Prostate gland (tissue), 2 donors: ENCODE results near the gene RNF4. TPM values are rescaled to one million over a fixed set of nuclear protein-coding genes. Genes with fewer than 3 reads are reported as not detected.

Experiments used
- DNase-seq: peaks from one replicate; pipeline ENCODE4 v3.0.0-alpha.2; 2019; ENCODE audit warnings: low spot score
- H3K27ac ChIP-seq, 2 donors: fragments of 200-600 bp; sonication (generic); 2 replicates each; pipeline ENCODE4 v1.5.1; 2017 to 2019
- H3K27me3 ChIP-seq: fragments of 200-600 bp; sonication (generic); replicated peaks from 2 replicates; pipeline ENCODE4 v1.5.1; 2019; ENCODE audit not compliant: insufficient read depth
- H3K36me3 ChIP-seq, 2 donors: fragments of 200-600 bp; sonication (generic); 1 replicate in 1 of 2; 2 replicates in 1 of 2; pipeline versions ENCODE4 v1.5.1 to v1.8.1; 2017 to 2019
- H3K4me1 ChIP-seq: fragments of 200-600 bp; sonication (generic); replicated peaks from 2 replicates; pipeline ENCODE4 v1.5.1; 2019
- H3K4me3 ChIP-seq, 2 donors: fragments of 200-600 bp; sonication (generic); 2 replicates each; pipeline ENCODE4 v1.5.1; 2017 to 2019
- H3K9me3 ChIP-seq: fragments of 200-600 bp; sonication (generic); 2 replicates; pipeline ENCODE4 v1.5.1; 2017
- CTCF ChIP-seq, 4 experiments: fragments of 200-600 bp in 2 of 4; fragments of 450-650 bp in 2 of 4; sonication (generic) in 2 of 4; IDR thresholded peaks; 1 replicate in 3 of 4; 2 replicates in 1 of 4; pipeline ENCODE4 v1.5.1; 2016 to 2019; ENCODE audit warnings: antibody characterized with exemption in 4 of 4, mild to moderate bottlenecking in 2 of 4, moderate library complexity in 2 of 4
- POLR2A ChIP-seq: fragments of 450-650 bp; IDR thresholded peaks from one replicate; pipeline ENCODE4 v1.6.1; 2016; ENCODE audit warnings: antibody characterized with exemption, mild to moderate bottlenecking
- POLR2AphosphoS5 ChIP-seq: sonication (generic); formaldehyde crosslinking; IDR thresholded peaks from one replicate; pipeline ENCODE4 v1.6.1; 2017; ENCODE audit warnings: antibody characterized with exemption
- WGBS: methylation state at CpG from one replicate; pipeline ENCODE4 v1.1.5; 2018; 5-methylcytosine and 5-hydroxymethylcytosine counted together
- intact Hi-C: fragments of 100-400 bp; cut with DNase I; formaldehyde crosslinking; loops from one replicate; pipeline ENCODE4 v1.14.2; 2022
- total RNA-seq, 2 donors: library from RNA; depleted of rRNA; stranded (reverse); fragments of >200 nt; gene quantifications; one replicate each; pipeline ENCODE4 v1.1.0, GENCODE V29; 2016

Gene RNF4
- total RNA-seq, 2 donors from 2014 or later: 33.9 to 56.1 TPM

GRCh38 chr4:2423695-2424094 lies 45.2 kb upstream of the RNF4 start:
- no peak for DNase-seq
- no peaks in the 10 kb centered on the region for H3K9me3 ChIP-seq
- intact Hi-C loops: no loop called here
- no peak overlapping the region for H3K4me3 ChIP-seq
- peaks cover 4% of the 10 kb centered on the region for H3K4me1 ChIP-seq
- 72% methylated on average over 10 of the region's 10 CpGs for WGBS
- TF ChIP-seq POLR2AphosphoS5 (no peak), CTCF (IDR thresholded peaks at IDR 0.05) (no peak), POLR2A (no peak)
- H3K27me3 ChIP-seq: no peaks in the 10 kb centered on the region
- no peak overlapping the region for H3K27ac ChIP-seq
- no peaks in the 10 kb centered on the region for H3K36me3 ChIP-seq

DNA sequence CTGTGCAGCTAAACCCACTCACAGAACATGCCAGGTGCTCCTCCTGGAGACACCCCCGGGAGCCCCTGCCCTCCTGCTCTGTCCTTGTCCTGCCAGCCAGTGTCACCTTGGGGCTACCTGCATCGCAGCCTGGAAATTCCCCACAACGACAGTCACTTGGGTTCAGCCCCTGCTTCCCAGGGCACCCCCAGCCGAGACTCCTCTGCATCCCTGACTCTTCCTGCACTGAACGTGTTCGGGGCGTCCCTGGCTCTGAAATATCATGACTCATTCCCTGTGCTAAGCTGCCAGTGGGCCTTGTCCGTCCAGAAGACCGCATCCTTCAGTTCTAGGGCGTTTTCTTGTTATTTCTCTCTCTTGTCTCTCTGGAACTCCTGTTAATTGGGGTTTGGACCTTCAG lies 44.3 kb upstream of the RNF4 start:
- TF ChIP-seq POLR2AphosphoS5: no peak
- no peak for TF ChIP-seq POLR2A
- TF ChIP-seq CTCF (IDR thresholded peaks at IDR 0.05): no peak
- 71% methylated on average over 10 of the region's 10 CpGs for WGBS
- Histone ChIP-seq H3K9me3 (no peaks in the 10 kb centered on the region), H3K4me3 (no peak overlapping the region), H3K4me1 (no peaks in the 10 kb centered on the region), H3K36me3 (no peaks in the 10 kb centered on the region), H3K27ac (no peak overlapping the region), H3K27me3 (no peaks in the 10 kb centered on the region)
- no peak for DNase-seq
- intact Hi-C loops: no loop called here

- no peak overlapping the region for H3K4me3 ChIP-seq
- DNase-seq: no peak
- 93% methylated on average over 13 of the region's 13 CpGs for WGBS
- H3K36me3 ChIP-seq: no peaks in the 10 kb centered on the region
- no peaks in the 10 kb centered on the region for H3K9me3 ChIP-seq
- intact Hi-C loops: no loop called here
- no peak overlapping the region for H3K27ac ChIP-seq
- no peaks in the 10 kb centered on the region for H3K27me3 ChIP-seq
- H3K4me1 ChIP-seq: no peaks in the 10 kb centered on the region
- no peak for TF ChIP-seq POLR2AphosphoS5
- no peak for TF ChIP-seq CTCF (IDR thresholded peaks at IDR 0.05)
Measured at GRCh38 chr4:2425386-2426068, 43.4 kb upstream of the RNF4 start.

GRCh38 chr4:2426069-2426397 lies 42.9 kb upstream of the RNF4 start:
- Histone ChIP-seq H3K36me3 (no peaks in the 10 kb centered on the region), H3K4me3 (no peak overlapping the region), H3K9me3 (no peaks in the 10 kb centered on the region), H3K27ac (no peak overlapping the region), H3K27me3 (no peaks in the 10 kb centered on the region), H3K4me1 (no peaks in the 10 kb centered on the region)
- 79% methylated on average over 8 of the region's 8 CpGs for WGBS
- intact Hi-C loops: no loop called here
- DNase-seq: no peak
- no peak for TF ChIP-seq POLR2A
- no peak for TF ChIP-seq CTCF (IDR thresholded peaks at IDR 0.05)
- no peak for TF ChIP-seq POLR2AphosphoS5

DNA sequence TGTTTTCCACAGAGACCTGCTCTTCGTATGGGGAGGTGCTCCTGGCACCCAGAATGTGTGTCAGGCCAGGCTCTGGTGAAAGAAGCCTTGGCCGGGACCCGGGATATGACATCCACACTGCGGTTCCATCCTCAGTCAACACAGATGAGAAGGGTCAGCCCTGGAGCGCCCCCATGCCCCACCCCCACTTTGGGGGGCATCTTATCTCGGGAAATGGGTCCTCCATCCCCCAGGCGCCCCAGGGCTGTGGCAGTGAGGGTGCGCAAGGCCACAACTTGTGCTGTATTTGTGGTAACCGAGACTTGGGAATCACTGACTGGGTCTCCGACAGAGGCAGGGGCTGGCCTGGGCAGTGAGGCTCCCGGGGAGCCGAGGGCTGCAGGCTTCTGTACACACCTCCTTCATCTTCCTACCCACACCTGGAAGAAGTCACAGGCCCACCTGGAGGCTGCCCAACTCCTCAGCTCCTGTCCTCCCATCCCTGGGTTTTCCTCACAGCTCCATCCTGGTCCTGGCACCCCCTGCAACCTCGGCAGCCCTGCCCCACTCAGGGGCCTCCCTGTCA lies 42.1 kb upstream of the RNF4 start:
- intact Hi-C loops: no loop called here
- Histone ChIP-seq H3K36me3 (no peaks in the 10 kb centered on the region), H3K9me3 (no peaks in the 10 kb centered on the region), H3K4me1 (no peaks in the 10 kb centered on the region), H3K4me3 (no peak overlapping the region), H3K27ac (no peak overlapping the region), H3K27me3 (no peaks in the 10 kb centered on the region)
- WGBS: 80% methylated on average over 13 of the region's 13 CpGs
- DNase-seq: no peak
- TF ChIP-seq POLR2AphosphoS5 (no peak), CTCF (IDR thresholded peaks at IDR 0.05) (no peak), POLR2A (no peak)
